ENCODE data around the gene ARFGEF3. TPM values are rescaled to one million over a fixed set of nuclear protein-coding genes. Genes with fewer than 3 reads are reported as not detected.
"Not testable (repeated sequence)": the region's sequence is repeated elsewhere in the genome, so short reads cannot be mapped to it uniquely, and the experiment has no call there.

ARFGEF3 gene
- polyA plus RNA-seq, 12 donors = 0.36 to 4.2 (median 0.82) TPM; not detected in 1

DNA sequence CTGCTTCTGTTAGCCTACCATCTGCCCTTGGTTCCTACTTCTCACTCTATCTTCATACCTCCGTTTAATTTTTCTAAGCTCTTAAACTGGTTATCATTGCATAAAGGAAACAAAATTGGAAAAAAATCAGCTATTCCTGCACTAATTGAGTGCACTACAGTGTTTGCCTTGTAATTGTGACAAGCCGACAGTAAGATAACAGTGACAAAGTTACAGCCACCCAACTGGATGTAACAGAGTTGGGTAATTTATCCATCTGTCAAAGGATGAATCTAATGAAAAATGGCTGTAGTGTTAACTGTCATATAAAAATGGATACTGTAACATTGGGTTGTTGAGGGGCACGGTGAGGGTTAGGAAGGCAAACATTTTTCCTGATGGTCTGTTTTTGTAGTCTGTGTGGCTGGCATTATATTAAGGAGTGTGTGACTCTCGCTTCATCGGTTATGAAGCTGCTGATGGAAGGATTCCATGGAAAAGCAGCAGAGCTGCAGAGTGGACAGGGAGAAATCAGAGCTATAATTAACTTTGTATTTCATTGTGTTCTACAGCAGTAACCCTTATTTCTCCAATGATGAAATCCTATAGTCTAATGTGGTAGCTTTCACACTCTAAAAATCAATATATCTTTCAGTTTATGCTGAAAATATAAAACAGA, 43.8 kb downstream of the ARFGEF3 start:
- no peak for DNase-seq

DNA sequence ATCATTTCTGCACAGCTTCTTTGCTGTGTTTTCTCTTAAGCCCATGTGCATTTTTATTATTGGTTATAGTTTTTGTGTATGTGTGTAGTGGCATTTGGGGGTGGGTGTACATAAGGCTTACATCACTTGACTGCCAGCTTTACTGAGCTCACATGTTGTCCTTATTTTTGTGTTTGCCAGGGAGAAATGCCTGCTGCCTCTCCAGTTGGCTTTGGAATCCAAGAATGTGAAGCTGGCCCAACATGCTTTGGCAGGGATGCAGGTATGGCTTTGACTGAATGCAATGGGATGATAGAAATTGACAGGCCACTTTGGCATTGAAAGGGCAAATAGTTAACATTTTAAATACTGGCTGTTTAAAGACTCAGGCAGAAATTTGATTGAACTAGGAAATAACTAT, 45.1 kb downstream of the ARFGEF3 start:
- no peak for DNase-seq

DNA sequence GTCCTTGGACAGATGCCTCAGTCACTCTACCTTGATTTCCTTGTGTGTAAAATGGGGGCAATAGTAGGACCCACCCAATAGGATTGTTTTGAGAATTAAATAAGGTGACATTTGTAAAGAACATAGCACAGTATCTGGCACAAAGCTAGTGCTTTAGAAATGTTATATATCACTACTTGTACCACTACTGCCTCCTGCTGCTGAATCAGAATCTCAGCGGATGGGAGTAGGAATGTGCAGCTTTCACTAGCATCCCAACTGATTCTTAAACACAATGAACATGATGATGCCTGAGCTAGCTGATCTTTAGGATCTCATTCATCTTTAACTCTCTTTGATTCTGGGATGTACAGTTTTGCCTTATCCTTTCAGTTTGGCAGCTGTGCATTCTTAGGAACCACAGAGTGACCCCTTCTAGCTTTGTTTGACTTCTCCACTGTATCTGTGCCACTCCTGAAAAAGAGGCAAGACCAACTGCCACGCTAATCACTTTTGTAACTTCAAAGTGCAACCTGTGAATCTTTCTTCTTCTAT, 49.4 kb downstream of the ARFGEF3 start:
- no peak for DNase-seq

DNA sequence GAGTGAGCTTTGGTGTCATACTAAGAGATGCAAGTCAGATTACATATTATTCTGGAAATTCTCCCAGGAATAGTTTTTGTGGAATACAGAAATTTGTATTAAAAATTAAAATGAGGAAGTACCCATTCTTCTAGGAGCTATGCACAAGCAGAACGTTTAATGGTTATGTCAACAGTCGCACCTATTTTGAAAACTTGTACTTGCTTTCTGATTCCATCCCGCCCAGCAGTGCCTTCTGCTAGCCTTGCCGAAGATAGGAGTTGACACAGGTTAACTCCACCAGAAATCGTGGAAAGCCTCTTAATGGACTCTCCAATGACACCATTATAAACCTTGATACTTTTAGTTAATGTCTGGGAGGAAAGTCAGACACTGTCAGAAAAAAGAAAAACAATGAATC, 49.9 kb downstream of the ARFGEF3 start:
- DNase-seq = no peak

DNA sequence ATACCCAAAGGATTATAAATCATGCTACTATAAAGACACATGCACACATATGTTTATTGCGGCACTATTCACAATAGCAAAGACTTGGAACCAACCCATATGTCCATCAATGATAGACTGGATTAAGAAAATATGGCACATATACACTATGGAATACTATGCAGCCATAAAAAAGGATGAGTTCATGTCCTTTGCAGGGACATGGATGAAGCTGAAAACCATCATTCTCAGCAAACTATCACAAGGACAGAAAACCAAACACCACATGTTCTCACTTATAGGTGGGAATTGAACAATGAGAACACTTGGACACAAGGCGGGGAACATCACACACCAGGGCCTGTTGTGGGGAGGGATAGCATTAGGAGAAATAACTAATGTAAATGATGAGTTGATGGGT, 50.8 kb downstream of the ARFGEF3 start:
- DNase-seq = not testable (repeated sequence)

DNA sequence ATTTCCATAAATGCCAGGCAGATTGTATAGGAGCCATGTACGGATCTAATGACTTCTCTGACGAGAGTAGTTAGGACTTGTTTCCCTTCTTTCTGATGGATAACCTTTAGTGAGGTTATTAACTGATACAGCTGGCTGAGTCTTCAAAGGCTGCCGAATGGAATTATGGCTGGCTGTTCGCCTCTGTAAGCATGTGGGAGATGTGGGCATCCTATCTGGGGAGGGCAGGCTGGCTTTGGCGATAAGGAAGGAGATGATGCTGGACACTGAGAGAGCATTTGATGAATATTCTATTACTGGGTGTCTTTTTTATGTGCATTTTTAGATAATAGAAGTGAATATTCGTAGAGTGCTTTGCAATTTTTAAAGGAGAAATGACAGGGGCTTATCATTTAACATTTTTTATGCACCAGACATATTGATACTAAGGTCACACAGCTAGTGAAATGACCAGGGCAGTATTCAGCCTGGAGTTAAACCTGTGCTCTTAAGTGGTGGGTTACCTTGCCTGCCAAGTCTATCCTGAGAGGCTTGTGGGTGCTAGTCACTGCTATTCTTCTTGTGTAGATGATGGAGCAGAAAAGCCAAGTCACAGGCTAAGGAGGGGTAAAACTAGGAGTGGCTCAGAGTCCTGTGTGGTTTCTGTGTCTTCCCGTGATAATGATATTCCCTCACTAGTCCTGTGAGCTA, 53.5 kb downstream of the ARFGEF3 start:
- no peak for DNase-seq

DNA sequence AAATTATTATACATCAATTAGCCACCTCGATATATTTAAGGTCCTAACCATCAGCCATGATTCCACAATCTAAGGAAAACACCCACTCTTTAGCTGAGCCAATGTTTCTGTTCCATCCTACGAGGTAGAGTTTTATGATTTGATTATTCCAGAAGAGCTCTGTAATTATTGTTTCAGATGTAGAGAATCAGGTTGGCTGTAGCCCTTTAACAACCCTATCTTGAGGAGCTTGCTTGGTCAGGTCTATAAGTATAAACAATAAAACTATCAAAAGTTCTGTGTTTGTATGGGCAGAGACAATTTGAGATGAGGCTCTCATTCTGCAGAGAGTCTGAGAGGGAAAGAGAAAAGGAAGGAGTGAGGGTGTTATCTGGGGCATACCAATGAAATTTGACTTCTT, 56.7 kb downstream of the ARFGEF3 start, which contains the start of gene PBOV1:
PBOV1 (minus strand) TSS at position 43 of the 400 bp plus-strand sequence. CDS start 96 bp downstream, outside the sequence.
- DNase-seq = no peak

DNA sequence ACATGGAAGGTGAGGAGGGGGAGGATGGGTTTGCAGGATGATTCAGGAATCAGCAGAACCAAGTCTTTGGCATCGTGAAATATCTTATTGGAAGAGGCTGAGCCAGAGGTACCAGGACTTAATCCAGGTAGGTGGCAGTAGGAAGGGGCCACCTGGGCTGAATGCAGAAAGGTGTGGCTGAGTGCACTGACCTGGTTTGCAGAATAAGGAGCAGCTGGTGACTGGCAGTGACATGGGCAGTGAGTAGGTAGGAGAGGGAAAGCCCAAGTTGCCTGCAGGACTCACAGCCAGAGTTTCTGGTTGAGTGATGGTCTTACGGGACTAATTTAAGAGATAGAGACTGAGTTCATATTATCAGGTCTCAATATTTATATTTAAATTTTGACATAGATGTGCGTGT, 57.7 kb downstream of the ARFGEF3 start:
- DNase-seq = no peak

DNA sequence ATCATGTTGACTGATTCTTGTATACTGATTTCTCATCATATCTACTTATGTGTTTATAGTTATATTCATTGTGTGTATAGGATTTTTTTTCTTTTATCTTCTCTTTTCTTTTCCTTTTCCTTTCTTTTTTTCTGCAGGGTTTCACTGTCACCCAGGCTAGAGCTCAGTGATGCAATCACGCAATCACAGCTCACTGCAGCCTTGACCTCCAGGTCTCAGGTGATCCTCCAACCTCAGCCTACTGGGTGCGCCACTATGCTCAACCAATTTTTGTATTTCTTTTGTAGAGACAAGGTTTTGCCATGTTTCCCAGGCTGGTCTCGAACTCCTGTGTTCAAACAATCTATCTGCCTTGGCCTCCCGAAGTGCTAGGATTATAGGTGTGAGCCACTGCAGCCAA, 58.2 kb downstream of the ARFGEF3 start:
- DNase-seq = no peak

DNA sequence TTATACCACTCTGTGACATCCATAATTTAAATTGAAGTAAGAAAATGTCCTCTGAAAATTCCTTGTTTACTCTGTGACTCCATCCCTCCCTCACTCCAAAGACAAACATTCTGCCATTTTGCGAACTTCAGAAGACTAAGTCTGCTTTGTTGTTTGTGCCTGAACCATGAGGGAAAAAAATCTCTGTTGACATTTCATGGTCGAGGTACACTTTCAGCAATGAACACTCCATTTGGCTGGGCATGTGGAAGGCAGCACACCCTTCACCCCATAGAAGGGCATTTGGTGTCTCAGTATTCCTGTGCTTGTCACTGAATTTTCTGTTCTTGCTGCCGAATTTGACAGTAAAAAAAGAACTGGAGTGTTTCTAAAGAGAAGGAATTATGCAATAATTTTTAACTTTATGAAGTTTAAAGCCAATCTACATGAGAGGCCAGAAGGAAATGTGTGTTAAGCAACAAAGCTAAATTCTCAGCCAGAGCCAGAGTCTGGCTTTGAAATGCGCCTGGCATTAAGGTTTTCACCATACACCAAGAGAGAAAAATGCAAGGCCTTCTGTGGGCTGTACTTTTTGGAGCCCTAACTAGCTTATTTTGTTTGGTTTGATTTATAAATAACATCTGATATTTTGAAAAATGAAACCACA, 61.3 kb downstream of the ARFGEF3 start:
- DNase-seq = no peak

DNA sequence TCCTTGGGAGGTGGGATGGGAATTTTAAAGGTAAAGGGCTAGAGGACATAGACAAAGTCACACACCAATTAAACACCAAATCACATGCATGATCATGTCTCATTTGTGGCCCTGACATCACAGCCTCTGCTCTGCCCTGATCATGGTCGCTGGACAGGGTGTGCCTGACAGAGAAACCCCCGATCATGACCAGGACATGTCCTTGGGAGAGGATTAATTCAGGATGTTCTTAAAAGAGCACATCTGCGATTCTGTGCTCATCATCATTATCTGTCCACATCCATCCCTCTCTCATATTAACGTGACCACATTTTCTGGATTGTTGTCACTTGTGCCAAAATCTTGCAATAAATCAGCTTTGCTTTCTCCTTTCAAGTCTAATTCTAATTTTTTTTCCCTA, 64.2 kb downstream of the ARFGEF3 start:
- no peak for DNase-seq

DNA sequence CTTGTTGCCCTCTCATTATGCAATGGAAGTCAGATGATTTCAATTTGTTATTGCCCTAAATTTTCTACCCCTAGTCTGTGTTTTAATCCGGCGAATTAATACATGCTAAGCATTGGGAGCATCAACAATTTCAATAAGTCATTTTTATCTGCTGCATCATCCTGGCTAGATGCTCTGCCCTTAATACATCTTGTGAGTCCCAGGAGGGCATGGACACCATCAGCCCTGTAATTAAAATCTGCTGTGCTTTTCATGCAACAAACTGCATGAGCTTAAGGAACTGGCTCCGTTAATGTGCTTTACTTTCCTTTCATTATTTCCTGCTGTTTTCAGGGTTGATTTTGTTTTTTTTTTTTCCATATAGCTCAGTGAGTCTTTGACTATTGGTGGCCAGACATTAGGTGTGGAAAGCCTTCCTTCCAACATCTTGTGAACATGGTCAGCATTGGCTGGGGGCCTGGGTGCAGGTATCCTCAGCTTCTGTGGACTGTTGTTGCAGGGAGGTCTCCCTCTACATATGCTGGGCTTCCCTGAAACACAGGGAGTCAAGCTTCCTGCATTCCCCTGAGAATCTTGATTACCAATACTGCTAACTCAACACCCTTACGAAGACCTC, 65.1 kb downstream of the ARFGEF3 start:
- DNase-seq = no peak

DNA sequence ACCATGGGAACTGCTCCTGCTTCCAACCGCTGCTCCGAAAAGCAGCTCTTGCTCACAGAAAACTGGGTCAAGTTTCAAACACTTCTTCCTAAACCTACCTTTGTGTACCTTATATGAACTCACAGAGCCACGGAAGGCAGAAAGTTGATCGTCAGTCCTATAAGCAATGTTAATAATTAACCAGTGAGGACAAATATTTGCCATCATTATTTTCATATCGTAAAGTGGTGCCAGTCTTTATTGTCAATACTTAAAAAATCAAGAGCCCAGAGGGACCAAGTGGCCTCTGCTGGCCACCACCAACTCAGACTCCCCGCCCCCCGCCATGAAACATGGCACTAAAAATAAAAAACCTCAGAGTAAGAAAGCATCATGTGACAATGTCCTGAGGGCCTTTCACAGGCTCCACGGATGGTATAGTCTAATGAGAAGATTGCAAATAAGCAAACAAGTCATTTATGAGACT, 65.6 kb downstream of the ARFGEF3 start:
- DNase-seq = no peak

DNA sequence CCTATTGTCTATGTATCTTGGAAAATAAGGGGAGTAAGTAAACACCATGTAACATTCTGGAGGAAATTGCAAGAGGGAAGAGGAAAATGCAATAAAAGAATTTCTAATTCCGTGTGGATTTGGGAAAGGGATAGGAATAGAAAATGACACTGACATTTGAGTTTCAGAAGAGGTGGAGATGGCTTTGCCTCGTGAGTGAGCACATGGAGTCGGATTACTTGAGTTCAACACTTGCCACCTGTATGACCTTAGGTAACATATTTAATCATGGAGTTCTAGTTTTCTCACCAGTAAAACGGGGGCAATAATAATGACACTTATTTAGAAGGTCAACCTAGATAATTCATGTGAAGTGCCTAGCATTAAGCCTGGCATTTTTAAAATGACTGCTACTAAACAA, 67.3 kb downstream of the ARFGEF3 start:
- DNase-seq = no peak

DNA sequence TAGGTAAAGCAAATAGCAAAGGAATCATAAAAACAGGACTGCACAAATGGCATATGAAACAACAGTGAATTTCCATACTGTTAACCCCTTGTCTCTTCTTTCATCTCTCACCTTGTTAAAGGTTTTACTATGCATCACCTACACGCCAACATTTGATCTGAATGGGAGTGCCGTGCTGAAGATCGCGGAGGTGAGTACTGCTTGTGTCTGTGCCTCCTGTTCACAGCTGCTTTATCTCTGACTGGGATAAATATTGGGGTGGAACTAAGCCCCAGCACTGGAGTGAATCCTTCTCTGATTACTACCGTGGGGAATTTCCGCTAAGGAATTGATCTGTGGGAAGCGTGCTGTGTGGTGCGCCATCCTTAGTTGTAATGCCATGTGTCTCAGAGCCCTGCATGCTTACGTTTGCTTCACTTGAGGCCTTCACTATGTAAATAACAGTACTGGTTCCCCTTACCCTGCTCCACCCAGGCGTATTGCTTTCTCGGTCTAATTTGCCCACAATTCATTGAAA, 68.0 kb downstream of the ARFGEF3 start:
- no peak for DNase-seq

DNA sequence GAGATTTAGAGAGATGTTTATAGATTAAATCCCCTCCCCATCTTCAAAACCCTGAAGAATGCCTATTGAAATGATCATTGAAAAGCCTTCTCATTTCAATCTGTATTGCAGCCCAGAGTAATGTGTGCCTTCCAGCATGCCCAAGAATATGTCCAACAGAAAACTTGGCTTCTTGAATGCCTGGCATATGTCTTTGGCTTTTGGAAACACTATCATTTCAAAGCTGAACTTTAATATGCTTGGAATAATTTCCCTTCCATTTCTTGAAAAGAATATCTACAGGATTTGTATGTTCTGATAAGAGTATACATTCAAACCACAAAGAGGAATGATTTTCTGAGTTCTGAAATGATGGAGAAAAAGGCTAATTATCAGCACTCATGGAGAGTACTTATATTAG, 68.5 kb downstream of the ARFGEF3 start:
- no peak for DNase-seq

DNA sequence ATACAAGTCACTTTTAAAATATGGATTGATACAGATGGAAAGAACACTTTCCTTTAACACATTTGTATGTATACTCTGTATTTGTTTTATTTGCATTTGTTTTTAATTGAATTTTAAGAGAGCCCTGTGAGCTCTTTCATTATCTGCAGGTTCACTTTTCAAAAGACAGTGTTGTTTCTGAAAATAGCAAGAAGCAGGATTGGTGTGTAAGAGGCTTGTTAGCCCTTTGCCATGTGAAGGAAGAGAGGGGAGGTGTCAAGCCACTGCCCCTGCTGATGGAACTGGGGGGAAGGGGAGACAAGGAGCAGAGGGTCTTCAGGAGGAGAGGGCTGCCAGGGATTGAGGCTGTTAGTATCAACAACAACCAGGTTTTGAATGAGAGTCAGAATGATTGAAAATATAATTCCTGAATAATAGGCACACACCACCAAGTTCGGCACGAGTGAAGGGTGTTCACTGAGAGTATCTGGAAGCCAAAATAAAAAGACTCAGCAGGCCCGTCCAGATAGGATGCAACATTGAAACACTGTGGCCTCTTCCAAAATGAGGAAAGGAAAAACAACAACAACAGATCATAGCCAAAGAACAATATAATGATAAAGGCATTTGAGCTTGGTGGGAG, 69.1 kb downstream of the ARFGEF3 start:
- no peak for DNase-seq

DNA sequence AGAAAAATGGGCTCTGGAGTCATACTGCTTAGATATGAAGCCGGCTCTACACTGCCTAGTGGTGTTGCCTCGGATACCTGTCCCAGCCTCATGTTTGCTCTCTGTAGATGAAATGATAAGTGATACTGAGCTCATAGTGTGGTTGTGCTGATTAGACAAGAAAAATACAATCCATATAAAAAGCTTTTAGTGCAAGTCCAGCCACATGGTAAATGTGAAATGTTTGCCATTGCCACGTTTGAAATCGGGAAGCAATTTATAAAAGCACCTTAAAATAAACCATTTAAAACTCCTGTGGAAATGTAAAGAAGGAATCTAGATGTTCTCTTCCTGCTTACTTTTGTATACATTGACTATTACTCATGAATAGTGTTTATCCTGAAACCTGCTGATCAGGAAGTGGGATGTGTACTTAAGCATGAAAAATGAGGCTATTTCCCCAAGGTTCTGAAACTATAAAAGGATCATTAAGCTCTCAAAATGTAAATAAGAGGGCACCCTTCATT, 69.7 kb downstream of the ARFGEF3 start:
- DNase-seq = no peak

DNA sequence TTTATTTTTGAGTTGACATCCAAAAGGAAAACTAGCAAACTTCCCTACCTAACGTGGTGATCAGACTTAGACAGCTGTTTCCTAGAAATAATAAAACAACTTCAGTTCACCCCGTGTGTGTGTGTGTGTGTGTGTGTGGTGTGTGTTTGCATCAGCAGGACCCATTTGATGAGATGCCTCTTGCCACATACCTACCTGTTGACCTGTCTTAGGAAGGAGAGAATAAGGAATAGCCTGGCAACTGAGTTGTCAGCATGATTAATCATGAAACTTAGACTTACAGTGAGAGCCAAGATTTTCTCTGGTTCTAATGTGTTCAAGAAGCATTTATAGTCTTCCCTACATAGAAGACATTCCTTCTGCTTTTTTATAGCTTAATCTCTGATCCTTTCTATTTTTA, 72.6 kb downstream of the ARFGEF3 start:
- DNase-seq = no peak

DNA sequence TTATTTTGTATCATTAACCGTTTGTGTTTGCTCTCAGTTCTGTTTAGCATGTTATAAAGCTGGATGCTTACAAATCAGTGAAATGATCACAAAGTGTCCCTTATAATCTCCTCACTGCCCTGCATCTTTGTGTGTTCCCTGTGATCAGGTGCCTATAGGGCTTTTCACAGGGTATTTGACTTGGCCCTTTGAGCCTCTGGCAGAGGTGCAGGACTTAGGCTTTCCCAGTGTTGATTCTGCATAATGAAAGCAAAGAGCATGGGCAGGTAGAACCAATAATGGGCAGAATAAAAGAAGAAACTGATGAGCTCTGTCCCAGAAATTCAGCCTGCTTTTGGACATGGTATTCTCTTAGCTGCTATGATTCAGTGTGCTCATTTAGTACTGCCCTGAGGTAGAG, 73.5 kb downstream of the ARFGEF3 start:
- DNase-seq = no peak

DNA sequence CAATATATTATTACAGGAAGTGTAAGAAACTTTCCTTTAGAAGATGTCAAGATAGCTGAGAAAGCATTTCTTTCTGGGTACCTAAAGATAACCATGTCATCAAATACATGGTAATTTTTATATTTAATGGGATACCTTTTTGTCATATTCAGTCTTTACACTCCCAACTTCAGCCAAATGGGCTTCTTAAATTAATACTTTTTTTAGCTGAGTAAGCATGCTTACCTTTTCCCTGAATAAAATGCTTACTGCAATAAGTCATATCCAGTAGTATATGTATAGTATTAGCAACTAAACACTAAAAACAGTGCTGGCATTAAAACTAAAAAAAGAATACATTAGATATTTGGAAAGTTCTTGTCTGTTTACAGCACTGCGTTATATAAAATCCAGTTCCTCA, 74.0 kb downstream of the ARFGEF3 start:
- no peak for DNase-seq
